Stimulated activated CD4-positive, alpha-beta T cell treated with anti-CD3 and anti-CD28 coated beads, Interleukin-1b, Interleukin-23, amount 100 ng/mL, for 24 hours (primary cell): ENCODE measurements around the gene SERPINB10.
"Not testable (repeated sequence)": the region's sequence is repeated elsewhere in the genome, so short reads cannot be mapped to it uniquely, and the experiment has no call there.

Experiments
- DNase-seq, 4 experiments: peaks; one replicate each; pipeline ENCODE4 v3.0.0-alpha.2; 2020; ENCODE audit warnings: low read depth in 4 of 4, low spot score in 1 of 4

Gene SERPINB10

DNA sequence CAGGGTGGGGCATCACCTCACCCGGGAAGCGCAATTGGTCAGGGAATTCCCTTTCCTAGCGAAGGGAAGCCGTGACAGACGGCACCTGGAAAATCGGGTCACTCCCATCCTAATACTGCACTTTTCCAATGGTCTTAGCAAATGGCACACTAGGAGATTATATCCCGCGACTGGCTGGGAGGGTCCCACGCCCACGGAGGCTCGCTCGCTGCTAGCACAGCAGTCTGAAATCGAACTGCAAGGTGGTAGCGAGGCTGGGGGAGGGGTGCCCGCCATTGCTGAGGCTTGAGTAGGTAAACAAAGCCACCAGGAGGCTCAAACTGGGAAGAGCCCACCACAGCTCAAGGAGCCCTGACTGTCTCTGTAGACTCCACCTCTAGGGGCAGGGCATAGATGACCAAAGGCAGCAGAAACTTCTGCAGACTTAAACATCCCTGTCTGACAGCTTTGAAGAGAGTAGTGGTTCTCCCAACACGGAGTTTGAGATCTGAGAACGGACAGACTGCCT is 32.8 kb downstream of the SERPINB10 start:
- DNase-seq: not testable (repeated sequence)

DNA sequence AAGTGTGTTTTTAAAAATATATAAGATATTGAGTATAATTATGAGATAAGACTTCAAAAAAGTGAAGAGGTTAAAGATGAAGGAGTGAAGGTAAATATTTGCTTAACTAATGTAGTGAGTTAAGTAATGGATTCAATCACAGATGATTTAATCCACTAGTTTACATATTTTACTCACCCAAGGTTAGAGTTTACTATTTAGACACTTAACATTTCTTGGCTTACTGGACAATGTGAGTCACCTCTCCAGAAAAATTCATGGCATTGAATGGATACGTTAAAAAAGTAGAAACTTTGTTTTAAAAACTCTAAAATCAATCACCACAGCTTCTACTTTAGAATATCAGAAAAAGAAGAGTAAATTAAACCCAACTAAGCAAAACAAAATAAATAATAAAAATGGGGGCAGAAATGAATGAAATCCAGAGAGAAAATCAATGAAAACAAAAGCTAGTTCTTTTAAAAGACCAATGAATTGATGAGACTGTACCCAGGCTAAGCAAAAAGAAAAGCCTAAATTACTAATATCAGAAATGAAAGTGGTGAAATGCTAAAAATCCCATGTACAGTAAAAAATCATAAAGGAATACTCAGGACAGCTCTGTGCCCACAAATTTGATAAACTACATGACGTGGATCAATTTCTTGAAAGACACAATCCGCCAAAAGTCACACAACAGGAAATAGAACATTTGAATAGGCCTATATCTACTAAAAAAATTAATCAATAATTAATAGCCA is 39.5 kb downstream of the SERPINB10 start:
- DNase-seq: no peak

DNA sequence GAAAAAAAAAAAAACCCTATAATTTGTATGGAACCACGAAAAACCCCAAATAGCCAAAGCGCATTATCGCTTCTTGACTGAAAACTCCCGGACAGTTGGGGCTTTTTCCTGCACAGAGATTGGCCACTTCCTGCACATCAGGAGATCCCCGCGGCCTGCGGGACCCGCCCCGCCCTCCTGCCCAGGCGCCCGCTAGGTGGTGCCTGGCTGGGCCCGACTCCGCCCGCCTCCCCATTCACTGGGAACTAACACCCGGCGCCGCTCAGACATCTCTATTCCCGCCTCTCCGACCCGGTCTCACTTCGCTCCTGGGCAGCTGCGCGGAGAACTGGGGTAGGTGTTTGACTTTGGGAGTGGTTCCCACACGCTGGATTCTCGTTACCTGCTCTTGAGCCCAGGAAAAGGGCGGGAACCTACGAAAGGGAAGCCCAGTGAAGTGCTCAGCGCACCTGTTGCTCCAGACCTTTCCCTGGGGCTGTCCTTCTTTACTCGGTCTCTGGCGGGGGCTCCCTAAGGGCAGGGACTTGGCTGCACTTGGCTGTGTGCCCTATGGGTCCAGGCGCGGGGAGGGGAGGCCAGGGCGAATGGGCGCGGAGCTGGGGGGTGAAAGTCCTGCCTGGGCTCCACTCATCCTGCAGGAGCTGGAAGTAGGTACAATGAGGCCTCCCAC is 41.4 kb downstream of the SERPINB10 start, which contains the start of gene HMSD:
HMSD (plus strand) TSS at position 234 of the 670 bp plus-strand sequence. CDS start 4,155 bp downstream, outside the sequence.
- DNase-seq: peak in 2 of 4 experiments; percentile 40 to 65

DNA sequence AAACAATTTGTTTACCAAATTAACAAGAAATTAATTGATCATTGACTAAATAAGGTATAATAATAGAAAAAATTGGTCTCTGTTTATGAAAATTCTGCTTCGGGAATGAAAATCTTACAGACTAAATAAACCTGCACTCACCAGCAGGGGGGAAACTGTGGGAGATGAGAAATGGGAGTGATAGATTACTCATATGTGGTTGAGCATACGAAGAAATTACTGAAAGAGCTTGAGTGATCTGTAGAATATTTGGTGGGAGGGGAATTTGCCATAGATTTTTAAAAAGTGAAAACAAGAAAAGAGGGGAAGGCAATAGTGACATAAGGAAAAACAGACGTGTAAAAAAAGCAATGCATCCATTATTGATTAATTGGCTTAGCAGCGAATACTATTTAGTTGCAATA is 43.5 kb downstream of the SERPINB10 start:
- no peak for DNase-seq

DNA sequence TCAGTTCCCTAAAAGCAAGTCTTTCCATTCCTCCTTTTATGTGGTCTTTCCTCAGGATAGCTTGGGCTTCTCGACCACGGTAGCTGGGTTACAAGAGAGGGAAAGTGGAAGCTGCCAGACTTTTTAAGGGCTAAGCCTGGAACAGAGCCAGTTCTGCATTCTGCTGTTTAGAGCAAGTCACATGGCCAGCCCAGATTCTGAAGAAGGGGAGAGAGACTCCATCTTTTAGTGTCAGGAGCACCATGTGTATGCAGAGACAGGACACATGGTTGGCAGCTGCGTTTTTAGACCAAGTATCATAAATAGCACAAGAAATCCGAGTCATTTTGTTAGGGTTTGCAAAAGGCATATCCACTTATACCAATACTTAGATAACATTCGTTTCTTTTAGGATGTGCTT is 46.1 kb downstream of the SERPINB10 start:
- DNase-seq: no peak

DNA sequence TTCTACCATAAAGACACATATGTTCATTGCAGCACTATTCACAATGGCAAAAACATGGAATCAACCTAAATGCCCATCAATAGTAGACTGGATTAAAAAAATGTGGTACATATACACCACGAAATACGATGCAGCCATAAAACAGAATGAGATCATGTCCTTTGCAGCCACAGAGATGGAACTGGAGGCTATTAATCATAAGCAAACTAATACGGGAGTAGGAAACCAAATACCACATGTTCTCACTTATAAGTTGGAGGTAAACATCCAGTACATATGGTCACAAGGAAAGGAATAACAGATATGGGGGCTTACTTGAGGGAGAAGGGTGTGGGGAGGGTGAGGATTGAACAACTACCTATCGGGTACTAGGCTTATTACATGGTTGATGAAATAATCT is 49.0 kb downstream of the SERPINB10 start:
- no peak for DNase-seq

DNA sequence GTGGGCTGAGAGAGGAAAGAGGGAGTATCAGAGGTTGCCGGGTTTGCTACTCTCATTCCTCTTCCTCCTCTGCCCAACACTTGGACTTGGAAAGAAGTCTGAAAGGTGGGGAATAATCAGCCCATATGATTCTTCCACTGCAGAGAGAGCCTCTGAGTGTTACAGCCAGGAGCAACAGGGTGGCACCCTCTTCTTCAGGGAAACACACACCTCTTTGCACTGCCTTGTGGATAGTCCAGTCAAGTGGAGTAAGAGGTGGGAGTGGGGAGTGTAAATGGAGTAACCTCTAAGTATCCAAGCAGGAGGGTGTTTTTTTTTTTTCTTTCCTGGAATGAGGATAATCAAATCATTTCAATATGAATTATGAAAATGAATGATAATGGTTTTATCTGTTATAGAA is 53.1 kb downstream of the SERPINB10 start:
- DNase-seq: no peak

DNA sequence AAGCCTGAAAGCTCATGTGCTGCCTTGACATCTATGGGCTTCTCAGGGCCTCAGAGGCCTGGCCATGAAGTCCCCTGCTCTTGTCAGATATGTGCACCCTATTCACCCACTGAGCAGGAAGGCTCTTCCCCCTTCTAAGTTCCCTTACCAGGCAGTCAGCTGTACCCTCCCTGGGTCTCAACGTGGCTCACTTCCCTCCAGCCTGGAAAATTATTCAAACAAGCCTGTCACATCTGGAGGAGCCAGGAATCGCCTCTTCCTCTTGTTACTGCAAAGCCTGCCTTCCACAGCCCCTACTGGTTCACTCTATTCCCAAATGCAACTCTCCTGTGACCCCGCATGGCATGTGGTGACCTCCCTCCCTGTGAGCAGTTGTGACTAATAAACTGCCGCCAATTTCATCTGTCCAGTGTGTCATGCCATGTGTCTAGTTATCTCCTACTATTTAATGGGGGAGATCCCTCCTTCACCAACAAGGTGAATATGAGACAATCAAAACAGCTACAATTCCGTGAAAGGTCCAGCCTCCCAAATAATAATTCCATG is 53.8 kb downstream of the SERPINB10 start:
- DNase-seq: no peak

DNA sequence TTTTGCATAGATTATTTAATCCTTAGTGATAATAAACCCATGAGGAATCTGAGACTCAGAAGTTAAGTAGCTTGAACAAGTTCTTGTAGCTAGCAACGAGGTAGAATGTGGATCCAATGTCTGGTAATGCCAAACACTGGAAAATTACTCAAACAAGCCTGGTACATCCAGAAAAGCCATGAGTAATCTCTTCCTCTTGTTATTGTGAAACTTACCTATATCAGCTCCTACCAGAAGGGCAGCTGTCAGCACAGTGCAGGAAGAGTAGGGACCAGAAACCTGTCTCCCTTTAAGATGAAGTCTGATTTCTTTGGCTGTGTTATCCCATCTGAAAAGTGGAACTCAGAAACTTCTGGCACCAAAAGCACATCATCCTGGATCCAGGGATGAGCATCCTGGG is 54.4 kb downstream of the SERPINB10 start:
- no peak for DNase-seq

DNA sequence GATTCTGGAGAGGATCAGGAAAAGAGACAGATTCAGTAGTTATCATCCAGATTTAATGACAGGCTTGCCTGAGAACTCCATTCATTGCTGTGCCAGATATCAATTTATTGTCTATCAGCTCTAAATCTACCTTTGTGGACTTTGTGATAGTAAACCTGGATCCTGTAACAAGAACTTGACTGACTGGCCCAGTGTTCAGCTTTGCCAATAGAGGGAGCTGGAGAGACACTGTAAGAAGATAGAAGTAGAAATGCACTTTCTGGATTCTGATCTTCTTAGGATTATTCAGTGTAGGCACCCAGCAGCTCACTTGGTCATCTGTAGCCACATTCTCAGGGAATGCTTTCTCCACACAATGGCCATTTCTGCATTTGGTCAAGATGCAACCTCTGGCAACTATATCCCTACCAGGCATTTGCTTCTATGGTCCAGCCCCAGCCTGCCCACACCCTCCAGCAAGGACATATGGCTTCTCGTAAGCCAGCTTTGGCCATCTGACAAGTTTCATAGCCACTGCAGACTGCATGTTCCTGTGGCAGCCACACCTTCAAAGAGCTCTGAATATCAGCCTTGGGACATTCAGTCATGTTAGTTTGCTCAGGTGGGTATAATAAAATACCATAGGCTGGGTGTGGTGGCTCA is 56.0 kb downstream of the SERPINB10 start:
- DNase-seq: peak in 1 of 4 experiments; percentile 16

DNA sequence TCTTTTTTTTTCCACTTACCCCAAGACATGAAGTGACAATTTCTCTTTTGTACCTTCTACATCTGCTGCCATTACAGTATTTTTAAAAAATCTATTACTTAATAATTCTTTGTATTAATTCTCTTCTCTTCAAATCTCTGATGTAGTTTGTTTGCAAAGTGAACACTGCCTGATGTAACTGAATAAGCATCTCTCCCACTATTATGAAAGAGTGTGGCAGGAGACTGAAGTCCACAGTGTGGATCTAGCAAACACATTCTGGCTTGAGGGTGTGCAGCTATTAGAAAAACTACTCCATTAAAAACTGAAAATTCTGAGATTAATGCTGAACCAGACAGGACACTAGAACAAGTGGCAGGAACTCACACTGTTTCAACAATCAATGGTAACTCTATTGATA is 57.1 kb downstream of the SERPINB10 start:
- no peak for DNase-seq

DNA sequence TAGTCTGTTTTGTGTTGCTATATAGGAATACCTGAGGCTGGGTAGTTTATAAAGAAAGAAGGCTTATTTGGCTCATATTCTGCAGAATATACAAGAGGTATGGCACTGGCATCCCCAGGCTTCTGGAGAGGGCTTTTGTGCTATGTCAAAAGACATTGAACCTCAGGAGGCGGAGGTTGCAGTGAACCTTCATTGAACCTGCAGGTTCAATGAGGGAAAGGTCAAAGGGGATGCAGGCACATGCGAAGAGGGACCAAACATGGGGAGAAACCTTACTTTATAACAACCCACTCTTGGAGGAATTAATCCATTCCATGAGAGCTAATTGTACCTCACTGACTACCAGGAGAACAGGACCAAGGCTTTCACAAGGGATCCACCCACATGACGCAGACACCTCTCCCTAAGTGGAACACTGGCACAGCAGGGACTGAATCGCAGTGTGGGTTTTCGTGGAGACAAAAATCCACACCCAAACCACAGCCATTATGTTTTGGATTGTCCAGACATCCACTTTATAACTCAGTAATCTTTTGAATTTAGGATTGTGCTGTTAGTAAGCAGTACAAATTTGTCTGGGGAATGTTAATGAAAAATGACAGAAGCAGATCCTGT is 58.1 kb downstream of the SERPINB10 start:
- no peak for DNase-seq

DNA sequence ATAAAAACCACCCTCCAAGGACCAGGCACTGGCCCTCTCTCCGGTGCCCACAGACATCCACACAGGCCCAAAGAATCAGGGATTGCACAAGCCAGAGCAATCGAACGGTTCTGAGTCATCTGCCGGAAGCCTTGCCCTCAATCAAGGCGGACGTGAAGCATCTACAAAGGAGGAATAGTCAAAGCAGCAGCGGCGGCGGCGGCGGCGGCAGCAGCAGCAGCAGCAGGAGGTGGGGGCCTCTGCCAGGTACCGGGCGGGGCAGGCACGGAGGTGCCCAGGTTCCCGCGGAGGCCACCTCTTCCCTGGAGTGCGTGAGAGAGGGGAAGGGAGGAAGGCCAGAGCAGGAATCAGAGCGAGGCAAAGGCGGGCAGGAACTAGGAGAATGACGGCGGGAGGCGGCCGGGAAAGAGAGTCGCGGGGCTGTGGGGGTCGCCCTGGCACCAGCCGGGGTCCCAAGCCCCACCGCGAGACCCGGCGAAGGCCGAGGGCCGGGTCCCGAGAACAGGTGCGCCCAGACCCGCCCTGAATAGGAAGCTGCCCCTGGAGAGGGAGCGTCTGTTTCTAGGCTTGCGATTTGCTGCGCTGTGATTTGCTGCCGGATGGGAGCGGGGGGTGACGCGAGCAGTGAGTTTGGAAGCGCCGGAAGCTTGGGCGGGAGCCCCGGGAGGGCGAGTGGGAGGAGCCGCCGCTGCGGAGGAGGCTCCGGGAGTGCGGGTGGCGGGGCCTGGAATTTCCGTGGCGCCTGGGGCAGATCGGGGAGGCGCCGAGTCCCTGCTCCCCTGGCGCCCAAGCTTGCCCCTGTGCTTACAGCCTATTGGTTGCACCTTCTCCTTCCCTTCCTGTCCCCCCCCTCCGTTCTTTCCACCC is 62.4 kb downstream of the SERPINB10 start, which contains the start of gene SERPINB8:
SERPINB8 (plus strand) TSS at position 140 of the 867 bp plus-strand sequence. CDS start 8,228 bp downstream, outside the sequence.
- peak; percentile 41 to 79 (median 61) for DNase-seq

DNA sequence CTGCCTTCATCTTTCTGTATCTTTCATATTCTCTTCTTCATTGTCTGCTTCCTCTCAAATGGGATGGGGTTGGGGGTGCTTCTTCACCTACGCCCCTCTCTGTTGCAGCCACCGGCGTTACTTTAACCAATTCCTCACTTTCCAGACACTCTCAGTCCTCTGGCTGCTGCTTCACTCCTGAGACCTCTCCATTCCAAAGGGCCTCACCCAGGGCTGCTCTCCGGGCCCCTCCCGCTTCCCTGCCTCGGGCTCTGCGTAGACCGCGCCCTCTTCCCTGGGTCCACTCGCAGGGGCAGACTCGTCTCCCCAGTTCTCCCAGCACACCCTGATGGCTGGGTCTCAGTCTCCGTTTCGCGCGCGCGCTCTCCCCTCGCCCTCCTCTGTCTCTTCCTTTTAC is 63.0 kb downstream of the SERPINB10 start:
- DNase-seq: no peak

DNA sequence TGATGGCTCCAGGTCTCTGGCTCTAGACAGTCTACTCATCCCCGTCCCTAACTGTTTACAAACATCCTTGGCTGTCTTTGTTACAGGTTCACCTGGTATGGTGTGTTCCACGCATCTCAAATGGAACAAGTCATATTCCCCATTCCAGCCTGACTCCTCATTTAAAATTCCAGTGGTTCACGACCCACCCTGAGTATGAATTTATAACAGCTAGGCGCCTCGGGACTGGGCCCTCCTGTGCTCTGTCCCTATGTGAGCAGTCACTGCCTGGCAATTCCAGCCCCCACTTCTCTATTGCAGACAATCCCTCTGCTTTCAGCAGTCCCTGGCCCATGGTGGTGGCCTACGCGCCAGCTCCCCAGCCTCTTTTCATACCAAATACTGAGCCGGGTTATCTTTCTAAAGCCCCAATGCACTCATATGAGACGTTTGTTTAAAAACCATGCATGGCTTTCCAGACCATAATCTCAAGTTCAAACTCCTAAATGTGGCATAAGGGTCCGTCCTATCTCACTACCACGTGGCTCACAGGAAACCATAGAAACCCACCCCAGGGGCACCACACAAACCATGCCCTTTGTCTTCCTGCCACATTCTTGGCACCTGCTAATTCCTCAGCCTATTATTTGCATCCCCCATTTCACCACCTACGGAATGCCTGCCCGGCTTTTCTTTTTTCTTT is 63.7 kb downstream of the SERPINB10 start:
- DNase-seq: no peak

DNA sequence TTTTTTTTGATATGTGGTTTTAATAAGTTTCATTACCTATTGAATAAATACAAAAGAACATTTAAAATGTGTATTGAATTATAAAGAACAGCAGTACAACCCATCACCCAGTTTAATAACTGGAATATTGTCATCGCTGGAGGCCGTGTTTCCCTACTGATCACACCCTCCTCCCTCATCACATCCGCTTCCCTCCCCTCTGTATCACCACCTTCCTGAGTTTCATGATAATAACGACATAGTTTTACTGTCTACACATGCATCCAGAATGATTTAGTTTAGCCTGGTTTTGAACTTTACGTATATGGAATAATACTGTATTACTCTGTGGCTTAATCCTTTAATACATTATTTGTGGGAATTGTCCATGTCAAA is 64.2 kb downstream of the SERPINB10 start:
- DNase-seq: no peak

DNA sequence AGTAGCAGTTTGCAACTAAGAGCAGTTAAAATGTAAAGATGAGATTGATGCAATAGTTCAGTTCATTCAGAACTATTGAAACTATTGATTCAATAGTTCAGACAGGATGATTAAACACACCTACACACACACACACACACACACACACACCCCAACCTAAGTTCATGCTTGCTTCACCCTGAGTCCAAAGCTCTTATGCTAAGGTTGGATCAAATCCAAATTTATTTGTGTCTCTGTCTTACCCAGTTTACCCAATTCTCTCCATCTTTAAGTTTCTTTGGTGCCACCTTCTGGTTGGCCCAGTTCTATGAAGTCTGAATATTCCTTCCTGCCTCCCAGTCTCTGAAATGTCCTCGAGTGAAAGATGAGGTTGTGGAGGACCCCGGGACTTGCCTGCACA is 67.2 kb downstream of the SERPINB10 start:
- no peak for DNase-seq

DNA sequence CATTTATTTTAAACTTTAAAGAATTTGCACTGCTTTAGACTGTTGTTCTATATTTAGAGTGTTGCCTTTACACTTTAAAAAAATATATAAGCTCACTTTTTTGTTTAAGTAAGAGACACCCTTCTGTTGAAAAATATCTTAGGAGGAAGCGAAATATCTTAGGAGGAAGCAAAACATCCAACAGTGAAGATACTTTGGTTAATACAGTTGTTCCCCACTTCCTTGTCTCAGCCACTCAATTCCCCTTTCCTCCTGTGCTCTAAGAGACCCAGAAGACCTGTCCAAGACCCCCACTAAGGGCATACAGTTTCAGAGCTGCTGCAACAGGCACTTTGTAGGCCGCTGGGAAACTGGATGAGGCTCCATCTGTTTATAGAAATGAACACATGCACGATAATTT is 67.9 kb downstream of the SERPINB10 start:
- no peak for DNase-seq

DNA sequence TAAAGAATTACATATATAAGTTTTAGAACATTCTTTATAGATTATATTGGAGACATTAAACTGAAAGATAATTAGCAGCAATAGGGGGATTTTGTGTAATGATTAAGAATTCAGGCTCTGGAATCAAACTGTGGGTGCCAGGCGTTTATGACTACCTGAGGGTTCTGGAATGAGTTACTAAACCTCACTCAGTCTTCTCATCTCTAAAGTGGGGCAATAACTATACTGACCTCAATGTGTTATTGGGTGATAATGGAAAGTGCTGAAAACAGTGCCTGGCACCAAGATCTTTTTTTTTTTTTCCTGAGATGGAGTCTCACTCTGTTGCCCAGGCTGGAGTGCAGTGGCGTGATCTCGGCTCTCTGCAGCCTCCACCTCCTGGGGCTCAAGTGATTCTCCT is 69.3 kb downstream of the SERPINB10 start:
- no peak for DNase-seq
